ENCODE data around the gene TIGD2. TPM values are rescaled to one million over a fixed set of nuclear protein-coding genes. Genes with fewer than 3 reads are reported as not detected.

Gene TIGD2
- total RNA-seq, 1 experiment from 2014 or later: 3.6 TPM

DNA sequence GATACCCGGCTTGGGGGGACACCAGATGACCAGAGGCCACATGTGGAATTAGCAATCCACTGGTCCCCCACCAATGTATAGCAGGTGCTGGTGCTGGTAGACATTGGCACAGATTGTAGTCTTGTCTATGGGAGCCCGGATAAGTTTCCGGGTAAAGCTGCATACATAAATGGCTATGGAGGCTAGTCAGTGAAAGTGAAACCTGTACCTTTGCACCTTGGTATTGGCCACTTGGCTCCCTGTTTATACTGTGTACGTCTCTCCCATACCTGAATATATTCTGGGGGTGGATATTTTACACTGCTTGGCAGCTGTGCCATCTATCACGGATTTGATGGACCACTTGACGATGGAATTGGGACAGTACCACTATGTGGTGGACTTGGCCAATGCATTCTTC is 5.6 kb upstream of the TIGD2 start:
- no peaks in the 10 kb centered on the region for H3K9me3 ChIP-seq (ENCODE audit: control insufficient read depth, insufficient read depth, low read depth, low read length)
- ATAC-seq (no peak), DNase-seq (ENCODE audit: low read depth, low spot score) (no peak)
- ChIA-PET CTCF (no interaction called here), POLR2A (no interaction called here)
- H3K4me1 ChIP-seq (ENCODE audit: control insufficient read depth, insufficient read depth, low read length): no peaks in the 10 kb centered on the region
- no TSS peak for BruUV-seq (replicated peaks)
- H3K27ac ChIP-seq (ENCODE audit: low read length): no peak overlapping the region
- TF ChIP-seq, protein P1, sequence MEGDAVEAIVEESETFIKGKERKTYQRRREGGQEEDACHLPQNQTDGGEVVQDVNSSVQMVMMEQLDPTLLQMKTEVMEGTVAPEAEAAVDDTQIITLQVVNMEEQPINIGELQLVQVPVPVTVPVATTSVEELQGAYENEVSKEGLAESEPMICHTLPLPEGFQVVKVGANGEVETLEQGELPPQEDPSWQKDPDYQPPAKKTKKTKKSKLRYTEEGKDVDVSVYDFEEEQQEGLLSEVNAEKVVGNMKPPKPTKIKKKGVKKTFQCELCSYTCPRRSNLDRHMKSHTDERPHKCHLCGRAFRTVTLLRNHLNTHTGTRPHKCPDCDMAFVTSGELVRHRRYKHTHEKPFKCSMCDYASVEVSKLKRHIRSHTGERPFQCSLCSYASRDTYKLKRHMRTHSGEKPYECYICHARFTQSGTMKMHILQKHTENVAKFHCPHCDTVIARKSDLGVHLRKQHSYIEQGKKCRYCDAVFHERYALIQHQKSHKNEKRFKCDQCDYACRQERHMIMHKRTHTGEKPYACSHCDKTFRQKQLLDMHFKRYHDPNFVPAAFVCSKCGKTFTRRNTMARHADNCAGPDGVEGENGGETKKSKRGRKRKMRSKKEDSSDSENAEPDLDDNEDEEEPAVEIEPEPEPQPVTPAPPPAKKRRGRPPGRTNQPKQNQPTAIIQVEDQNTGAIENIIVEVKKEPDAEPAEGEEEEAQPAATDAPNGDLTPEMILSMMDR (IDR thresholded peaks at IDR 0.05): no peak
- TF ChIP-seq, protein P2, sequence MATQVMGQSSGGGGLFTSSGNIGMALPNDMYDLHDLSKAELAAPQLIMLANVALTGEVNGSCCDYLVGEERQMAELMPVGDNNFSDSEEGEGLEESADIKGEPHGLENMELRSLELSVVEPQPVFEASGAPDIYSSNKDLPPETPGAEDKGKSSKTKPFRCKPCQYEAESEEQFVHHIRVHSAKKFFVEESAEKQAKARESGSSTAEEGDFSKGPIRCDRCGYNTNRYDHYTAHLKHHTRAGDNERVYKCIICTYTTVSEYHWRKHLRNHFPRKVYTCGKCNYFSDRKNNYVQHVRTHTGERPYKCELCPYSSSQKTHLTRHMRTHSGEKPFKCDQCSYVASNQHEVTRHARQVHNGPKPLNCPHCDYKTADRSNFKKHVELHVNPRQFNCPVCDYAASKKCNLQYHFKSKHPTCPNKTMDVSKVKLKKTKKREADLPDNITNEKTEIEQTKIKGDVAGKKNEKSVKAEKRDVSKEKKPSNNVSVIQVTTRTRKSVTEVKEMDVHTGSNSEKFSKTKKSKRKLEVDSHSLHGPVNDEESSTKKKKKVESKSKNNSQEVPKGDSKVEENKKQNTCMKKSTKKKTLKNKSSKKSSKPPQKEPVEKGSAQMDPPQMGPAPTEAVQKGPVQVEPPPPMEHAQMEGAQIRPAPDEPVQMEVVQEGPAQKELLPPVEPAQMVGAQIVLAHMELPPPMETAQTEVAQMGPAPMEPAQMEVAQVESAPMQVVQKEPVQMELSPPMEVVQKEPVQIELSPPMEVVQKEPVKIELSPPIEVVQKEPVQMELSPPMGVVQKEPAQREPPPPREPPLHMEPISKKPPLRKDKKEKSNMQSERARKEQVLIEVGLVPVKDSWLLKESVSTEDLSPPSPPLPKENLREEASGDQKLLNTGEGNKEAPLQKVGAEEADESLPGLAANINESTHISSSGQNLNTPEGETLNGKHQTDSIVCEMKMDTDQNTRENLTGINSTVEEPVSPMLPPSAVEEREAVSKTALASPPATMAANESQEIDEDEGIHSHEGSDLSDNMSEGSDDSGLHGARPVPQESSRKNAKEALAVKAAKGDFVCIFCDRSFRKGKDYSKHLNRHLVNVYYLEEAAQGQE (IDR thresholded peaks at IDR 0.05; ENCODE audit: insufficient read depth in 1 of 2, low read depth in 2 of 2, low read length in 1 of 2): no peak
- no peak overlapping the region for H3K4me3 ChIP-seq (ENCODE audit: low read depth in 2 of 2, low read length in 2 of 2)
- intact Hi-C loops (cut with micrococcal nuclease; ENCODE audit: unreplicated experiment): no loop called here
- in situ Hi-C loops (cut with HindIII; ENCODE audit: low pct_unique_long_range_greater_than_20kb, low sequenced_read_pairs): no loop called here
- H3K36me3 ChIP-seq (ENCODE audit: control insufficient read depth, insufficient read depth, low read length): no peaks in the 10 kb centered on the region
- no peaks in the 10 kb centered on the region; the same call in 1 of the 2 replicates for H3K27me3 ChIP-seq (ENCODE audit: control insufficient read depth, insufficient read depth, low read length)

- Histone ChIP-seq H3K4me1 (ENCODE audit: control insufficient read depth, insufficient read depth, low read length) (no peaks in the 10 kb centered on the region), H3K4me3 (ENCODE audit: low read depth in 2 of 2, low read length in 2 of 2) (no peak overlapping the region), H3K36me3 (ENCODE audit: control insufficient read depth, insufficient read depth, low read length) (no peaks in the 10 kb centered on the region), H3K9me3 (ENCODE audit: control insufficient read depth, insufficient read depth, low read depth, low read length) (no peaks in the 10 kb centered on the region), H3K27ac (ENCODE audit: low read length) (no peak overlapping the region), H3K27me3 (ENCODE audit: control insufficient read depth, insufficient read depth, low read length) (no peaks in the 10 kb centered on the region; the same call in 1 of the 2 replicates)
- intact Hi-C loops (cut with micrococcal nuclease; ENCODE audit: unreplicated experiment): no loop called here
- no peak for DNase-seq (ENCODE audit: low read depth, low spot score)
- ATAC-seq: no peak
- in situ Hi-C loops (cut with HindIII; ENCODE audit: low pct_unique_long_range_greater_than_20kb, low sequenced_read_pairs): no loop called here
- CTCF ChIA-PET: no interaction called here
- TF ChIP-seq, protein P2 (IDR thresholded peaks at IDR 0.05; ENCODE audit: insufficient read depth in 1 of 2, low read depth in 2 of 2, low read length in 1 of 2): no peak
- TF ChIP-seq, protein P1 (IDR thresholded peaks at IDR 0.05): no peak
- TF ChIP-seq TCF7L2 (IDR thresholded peaks at IDR 0.05; ENCODE audit: low read depth, low read length): no peak
- TF ChIP-seq POLR2AphosphoS5 (IDR thresholded peaks at IDR 0.05; ENCODE audit: low read depth, low read length): no peak
- TF ChIP-seq SIN3A (IDR thresholded peaks at IDR 0.05; ENCODE audit: borderline replicate concordance, insufficient read depth, low read depth, low read length): no peak
- no TSS peak for BruUV-seq (replicated peaks)
- POLR2A ChIA-PET: no interaction called here
These were observed 3.2 kb upstream of the TIGD2 start for GRCh38 chr4:89108091-89108490.
